H9 (cell line): ENCODE results near the gene RGP1. TPM values are rescaled to one million over a fixed set of nuclear protein-coding genes. Genes with fewer than 3 reads are reported as not detected.

ENCODE experiments used
- DNase-seq: peaks from one replicate; pipeline ENCODE4 v3.0.0-alpha.2; 2017
- H2AFZ ChIP-seq: one replicate; pipeline ENCODE4 v1.6.1; 2013; ENCODE audit warnings: mild to moderate bottlenecking, low read length, control low read depth, moderate library complexity
- H2AK5ac ChIP-seq: 2 replicates; pipeline ENCODE4 v1.6.1; 2013; ENCODE audit warnings: low read length, control low read depth, mixed read lengths; ENCODE audit not compliant: insufficient read length
- H2BK120ac ChIP-seq: one replicate; pipeline ENCODE4 v1.6.1; 2013; ENCODE audit warnings: low read depth, mild to moderate bottlenecking, low read length, control low read depth, inconsistent platforms; ENCODE audit not compliant: poor library complexity, severe bottlenecking
- H2BK12ac ChIP-seq: 2 replicates; pipeline ENCODE4 v1.6.1; 2013; ENCODE audit warnings: low read length, control low read depth, mixed read lengths, low read depth; ENCODE audit not compliant: insufficient read length
- H2BK15ac ChIP-seq: 2 replicates; pipeline ENCODE4 v1.6.1; 2013; ENCODE audit warnings: low read depth, low read length, control low read depth
- H2BK20ac ChIP-seq: one replicate; pipeline ENCODE4 v1.6.1; 2013; ENCODE audit warnings: low read depth, mild to moderate bottlenecking, low read length, control low read depth, inconsistent platforms; ENCODE audit not compliant: poor library complexity, severe bottlenecking
- H2BK5ac ChIP-seq: 2 replicates; pipeline ENCODE4 v1.6.1; 2013; ENCODE audit warnings: low read length, control low read depth, mixed read lengths; ENCODE audit not compliant: insufficient read length
- H3K14ac ChIP-seq: 2 replicates; pipeline ENCODE4 v1.6.1; 2013; ENCODE audit warnings: low read length, control low read depth; ENCODE audit not compliant: insufficient read depth
- H3K18ac ChIP-seq: 2 replicates; pipeline ENCODE4 v1.6.1; 2013; ENCODE audit warnings: low read depth, mild to moderate bottlenecking, mixed read lengths, low read length, control low read depth; ENCODE audit not compliant: insufficient read length
- H3K23ac ChIP-seq: 2 replicates; pipeline ENCODE4 v1.6.1; 2013; ENCODE audit warnings: low read length, control low read depth, mixed read lengths, low read depth; ENCODE audit not compliant: insufficient read length
- H3K23me2 ChIP-seq: 2 replicates; pipeline ENCODE4 v1.6.1; 2013; ENCODE audit warnings: low read depth, mild to moderate bottlenecking, mixed read lengths, low read length, control low read depth; ENCODE audit not compliant: insufficient read length, poor library complexity, severe bottlenecking
- H3K27ac ChIP-seq: 2 replicates; pipeline ENCODE4 v1.5.1; 2013; ENCODE audit warnings: low read length, control low read depth, mixed read lengths, low read depth; ENCODE audit not compliant: insufficient read length
- H3K27me3 ChIP-seq: 2 replicates; pipeline ENCODE4 v1.6.1; 2013; ENCODE audit warnings: low read length, control low read depth, inconsistent platforms; ENCODE audit not compliant: insufficient read depth
- H3K4ac ChIP-seq: 2 replicates; pipeline ENCODE4 v1.6.1; 2013; ENCODE audit warnings: low read depth, mild to moderate bottlenecking, control low read depth, inconsistent platforms, low read length, moderate library complexity
- H3K4me1 ChIP-seq: 2 replicates; pipeline ENCODE4 v1.6.1; 2013; ENCODE audit warnings: low read length, control low read depth, inconsistent platforms; ENCODE audit not compliant: insufficient read depth
- H3K4me2 ChIP-seq: 2 replicates; pipeline ENCODE4 v1.6.1; 2013; ENCODE audit warnings: low read length, control low read depth, mixed read lengths; ENCODE audit not compliant: insufficient read length, insufficient read depth
- H3K56ac ChIP-seq: 2 replicates; pipeline ENCODE4 v1.6.1; 2013; ENCODE audit warnings: low read depth, mild to moderate bottlenecking, mixed read lengths, low read length, control low read depth; ENCODE audit not compliant: insufficient read length
- H3K79me1 ChIP-seq: 2 replicates; pipeline ENCODE4 v1.6.1; 2013; ENCODE audit warnings: low read depth, mild to moderate bottlenecking, moderate library complexity, low read length, control low read depth, inconsistent platforms; ENCODE audit not compliant: insufficient read depth, poor library complexity, severe bottlenecking
- H3K79me2 ChIP-seq: 2 replicates; pipeline ENCODE4 v1.6.1; 2013; ENCODE audit warnings: low read length, control low read depth, inconsistent platforms; ENCODE audit not compliant: insufficient read depth
- H3K9ac ChIP-seq: 2 replicates; pipeline ENCODE4 v1.6.1; 2013; ENCODE audit warnings: low read length, control low read depth, mixed read lengths; ENCODE audit not compliant: insufficient read length; ENCODE audit errors: extremely low read depth
- H3K9me3 ChIP-seq: one replicate; pipeline ENCODE4 v1.6.1; 2013; ENCODE audit warnings: low read depth, low read length, inconsistent platforms; ENCODE audit not compliant: control insufficient read depth
- H3T11ph ChIP-seq: one replicate; pipeline ENCODE4 v1.6.1; 2013; ENCODE audit warnings: mild to moderate bottlenecking, low read length, control low read depth, inconsistent platforms
- H4K20me1 ChIP-seq: one replicate; pipeline ENCODE4 v1.6.1; 2013; ENCODE audit not compliant: control insufficient read depth, insufficient read length, insufficient read depth
- H4K5ac ChIP-seq: 2 replicates; pipeline ENCODE4 v1.6.1; 2013; ENCODE audit warnings: low read depth, mild to moderate bottlenecking, mixed read lengths, low read length, control low read depth; ENCODE audit not compliant: insufficient read length
- H4K8ac ChIP-seq: replicated peaks from 2 replicates; pipeline ENCODE4 v1.6.1; 2013; ENCODE audit warnings: low read length, control low read depth, mixed read lengths, low read depth; ENCODE audit not compliant: insufficient read length
- H4K91ac ChIP-seq: 2 replicates; pipeline ENCODE4 v1.6.1; 2013; ENCODE audit warnings: low read depth, mild to moderate bottlenecking, moderate library complexity, mixed read lengths, low read length, control low read depth; ENCODE audit not compliant: insufficient read length
- H3K27ac Mint-ChIP-seq, 3 experiments: 2 replicates in 2 of 3; 3 replicates in 1 of 3; pipeline ENCODE4 v1.8.0; 2020 to 2021; ENCODE audit warnings: mixed read lengths in 3 of 3, mild to moderate bottlenecking in 1 of 3, moderate library complexity in 1 of 3
- H3K27me3 Mint-ChIP-seq: 2 replicates; pipeline ENCODE4 v1.8.0; 2021; ENCODE audit warnings: low read depth, mild to moderate bottlenecking, moderate library complexity, mixed read lengths
- H3K36me3 Mint-ChIP-seq, 3 experiments: 2 replicates in 2 of 3; 3 replicates in 1 of 3; pipeline ENCODE4 v1.8.0; 2020 to 2021; ENCODE audit warnings: low read depth in 3 of 3, mixed read lengths in 3 of 3; ENCODE audit not compliant: insufficient read depth in 1 of 3
- H3K4me1 Mint-ChIP-seq, 2 experiments: 2 replicates each; pipeline ENCODE4 v1.8.0; 2020; ENCODE audit warnings: mixed read lengths in 2 of 2
- H3K4me3 Mint-ChIP-seq, 2 experiments: 2 replicates in 1 of 2; 3 replicates in 1 of 2; pipeline ENCODE4 v1.8.0; 2020 to 2021; ENCODE audit warnings: mild to moderate bottlenecking in 2 of 2, mixed read lengths in 2 of 2, moderate library complexity in 1 of 2
- H3K9me3 Mint-ChIP-seq, 2 experiments: 2 replicates in 1 of 2; 3 replicates in 1 of 2; pipeline ENCODE4 v1.8.0; 2020; ENCODE audit warnings: mild to moderate bottlenecking in 2 of 2, mixed read lengths in 2 of 2, moderate library complexity in 1 of 2
- CTCF ChIP-seq: fragments of 200-600 bp; sonication (generic); conservative IDR thresholded peaks from 3 replicates; pipeline ENCODE4 v1.8.0; 2021; ENCODE audit warnings: antibody characterized with exemption, mild to moderate bottlenecking
- WGBS: extraction: QIAGEN DNeasy Blood & Tissue Kit; methylation state at CpG from one replicate; pipeline ENCODE4 v1.1.7; 2013; ENCODE audit warnings: missing lambda C conversion rate, low lambda C conversion rate, mixed read lengths; ENCODE audit not compliant: insufficient read length; ENCODE audit errors: extremely low coverage; 5-methylcytosine and 5-hydroxymethylcytosine counted together
- total RNA-seq: library from RNA; stranded (reverse); gene quantifications from 2 replicates; pipeline ENCODE4 v1.2.1, GENCODE V29; 2021

The RGP1 gene
- total RNA-seq, 1 experiment from 2014 or later: 25.7 TPM

GRCh38 chr9:35798658-35799374 is 49.7 kb downstream of the RGP1 start:
- Mint-ChIP-seq H3K4me1 (peaks cover 0 to 3% of the 10 kb centered on the region in 2 experiments; a peak in 2 of 4 replicates), H3K9me3 (no peaks in the 10 kb centered on the region), H3K4me3 (no peak overlapping the region), H3K36me3 (peaks cover 1 to 17% (median 14%) of the 10 kb centered on the region in 3 experiments; a peak in 4 of 7 replicates), H3K27ac (no peak overlapping the region), H3K27me3 (no peaks in the 10 kb centered on the region)
- Histone ChIP-seq H3T11ph (no peak overlapping the region), H3K23ac (no peak overlapping the region), H3K4ac (no peak overlapping the region), H2BK15ac (no peak overlapping the region), H3K27ac (no peak overlapping the region), H2BK20ac (no peak overlapping the region), H4K8ac (no peak overlapping the region), H3K4me1 (no peaks in the 10 kb centered on the region), H2AK5ac (no peak overlapping the region), H3K23me2 (no peaks in the 10 kb centered on the region), H4K20me1 (no peaks in the 10 kb centered on the region), H2AFZ (no peak overlapping the region), H3K27me3 (no peaks in the 10 kb centered on the region), H2BK12ac (no peak overlapping the region), H3K79me1 (no peaks in the 10 kb centered on the region), H2BK120ac (no peak overlapping the region), H3K14ac (no peak overlapping the region), H3K18ac (no peak overlapping the region), H3K79me2 (no peaks in the 10 kb centered on the region), H3K56ac (no peak overlapping the region), H3K9me3 (no peaks in the 10 kb centered on the region), H4K5ac (no peak overlapping the region), H3K9ac (no peak overlapping the region), H3K4me2 (no peak overlapping the region), H2BK5ac (no peak overlapping the region), H4K91ac (no peak overlapping the region)
- DNase-seq: no peak
- WGBS: no CpG with 5 or more reads among the region's 4 CpGs
- no peak for TF ChIP-seq CTCF
